ENCODE data around the gene NDE1. TPM values are rescaled to one million over a fixed set of nuclear protein-coding genes. Genes with fewer than 3 reads are reported as not detected.

The NDE1 gene
- total RNA-seq, 1 experiment from 2014 or later: 20.4 TPM

GRCh38 chr16:15769239-15769638, 119.2 kb downstream of the NDE1 start:
- DNase-seq (ENCODE audit: low spot score): no peak

GRCh38 chr16:15770107-15770506, 120.1 kb downstream of the NDE1 start:
- DNase-seq (ENCODE audit: low spot score): no peak

- no peak for DNase-seq (ENCODE audit: low spot score)
Observed at GRCh38 chr16:15770512-15770911, 120.5 kb downstream of the NDE1 start.

- DNase-seq (ENCODE audit: low spot score): no peak
Observed at GRCh38 chr16:15771694-15772093, 121.6 kb downstream of the NDE1 start.

GRCh38 chr16:15772579-15773293, 122.7 kb downstream of the NDE1 start:
- DNase-seq (ENCODE audit: low spot score): no peak

- DNase-seq (ENCODE audit: low spot score): no peak
Observed at GRCh38 chr16:15773968-15774367, 123.9 kb downstream of the NDE1 start.

GRCh38 chr16:15775209-15775608, 125.2 kb downstream of the NDE1 start:
- DNase-seq (ENCODE audit: low spot score): peak; percentile 31

GRCh38 chr16:15775663-15776304, 125.7 kb downstream of the NDE1 start:
- DNase-seq (ENCODE audit: low spot score): no peak

Other genes starting within 250 kb of the NDE1 start
- 12.5 and 16.4 TPM in 2 replicates for gene BMERB1, start 215.7 kb upstream of the NDE1 start, total RNA-seq (2014; rRNA removed; shearing (Covaris generic))
- gene MARF1, start 7.1 kb upstream of the NDE1 start, total RNA-seq (2014; rRNA removed; shearing (Covaris generic)): 3.4 and 4.8 TPM in 2 replicates
- gene MYH11, start 206.8 kb downstream of the NDE1 start, total RNA-seq (2014; rRNA removed; shearing (Covaris generic)): not detected in 2 replicates
- gene CEP20, start 238.4 kb downstream of the NDE1 start, total RNA-seq (2014; rRNA removed; shearing (Covaris generic)): 87.2 and 108 TPM in 2 replicates